Common myeloid progenitor, CD34-positive (primary cell): ENCODE measurements around the gene CHST1.

ENCODE experiments used
- CTCF ChIA-PET: fragments of 350-600 bp; sonication (Branson Sonifier 250); formaldehyde crosslinking; loops from one replicate; lab custom pipeline; 2021; ENCODE audit warnings: antibody characterized with exemption; lab: Charles Lee
- POLR2A ChIA-PET: fragments of 350-600 bp; sonication (Branson Sonifier 250); formaldehyde crosslinking; loops from one replicate; lab custom pipeline; 2021; ENCODE audit warnings: antibody characterized with exemption; lab: Charles Lee
- DNase-seq, 3 donors: peaks; one replicate each; pipeline versions ENCODE4 v3.0.0 to v3.0.0-alpha.2; 2013
- H3K27ac ChIP-seq, 2 experiments: 1 replicate in 1 of 2; 2 replicates in 1 of 2; pipeline ENCODE4 v1.7.0; 2013; ENCODE audit warnings: inconsistent platforms in 2 of 2, low read length in 2 of 2, mild to moderate bottlenecking in 2 of 2, low read depth in 1 of 2, moderate library complexity in 1 of 2; ENCODE audit not compliant: severe bottlenecking in 2 of 2, insufficient read depth in 1 of 2, poor library complexity in 1 of 2
- H3K27me3 ChIP-seq, 5 experiments: replicated peaks in 2 of 5; 1 replicate in 3 of 5; 2 replicates in 2 of 5; pipeline versions ENCODE4 v1.6.1 to v1.7.0; 2013; ENCODE audit warnings: low read length in 4 of 5, mild to moderate bottlenecking in 2 of 5, moderate library complexity in 2 of 5, inconsistent platforms in 1 of 5; ENCODE audit not compliant: insufficient read depth in 5 of 5, control insufficient read depth in 4 of 5
- H3K36me3 ChIP-seq, 4 experiments: 1 replicate in 2 of 4; 2 replicates in 2 of 4; pipeline versions ENCODE4 v1.6.1 to v1.7.0; 2013; ENCODE audit warnings: low read length in 3 of 4, control low read depth in 1 of 4, mild to moderate bottlenecking in 1 of 4; ENCODE audit not compliant: control insufficient read depth in 4 of 4, insufficient read depth in 4 of 4
- H3K4me1 ChIP-seq, 4 experiments: 1 replicate in 3 of 4; 2 replicates in 1 of 4; pipeline versions ENCODE4 v1.6.1 to v1.7.1; 2013; ENCODE audit warnings: low read length in 3 of 4, mild to moderate bottlenecking in 3 of 4, control low read depth in 1 of 4, inconsistent platforms in 1 of 4, moderate library complexity in 1 of 4; ENCODE audit not compliant: control insufficient read depth in 4 of 4, insufficient read depth in 4 of 4; ENCODE audit errors: control extremely low read depth in 1 of 4
- H3K4me3 ChIP-seq, 7 experiments: 1 replicate in 4 of 7; 2 replicates in 3 of 7; pipeline versions ENCODE4 v1.5.1 to v1.7.0; 2013; ENCODE audit warnings: mild to moderate bottlenecking in 7 of 7, low read length in 6 of 7, moderate library complexity in 6 of 7, inconsistent platforms in 2 of 7, low read depth in 2 of 7, control low read depth in 1 of 7; ENCODE audit not compliant: insufficient read depth in 4 of 7, control insufficient read depth in 1 of 7; ENCODE audit errors: extremely low read depth in 1 of 7
- H3K9me3 ChIP-seq, 5 experiments: 1 replicate in 4 of 5; 2 replicates in 1 of 5; pipeline versions ENCODE4 v1.6.1 to v1.7.1; 2013; ENCODE audit warnings: low read length in 4 of 5, mild to moderate bottlenecking in 2 of 5, inconsistent platforms in 1 of 5, low read depth in 1 of 5, moderate library complexity in 1 of 5; ENCODE audit not compliant: control insufficient read depth in 4 of 5, insufficient read depth in 2 of 5; ENCODE audit errors: control extremely low read depth in 1 of 5
- WGBS: methylation state at CpG from one replicate; pipeline ENCODE4 v1.1.5; 2013; ENCODE audit not compliant: insufficient coverage; 5-methylcytosine and 5-hydroxymethylcytosine counted together

Gene CHST1

GRCh38 chr11:45615182-45615792, 50.1 kb downstream of the CHST1 start:
- WGBS: 73% methylated on average over 4 of the region's 4 CpGs
- Histone ChIP-seq H3K4me1 (peaks cover 0 to 4% (median 0%) of the 10 kb centered on the region in 4 experiments), H3K4me3 (no peak overlapping the region), H3K27me3 (peaks cover 0 to 61% (median 11%) of the 10 kb centered on the region in 5 experiments), H3K9me3 (peaks cover 1 to 8% (median 6%) of the 10 kb centered on the region in 5 experiments), H3K27ac (no peak overlapping the region), H3K36me3 (no peaks in the 10 kb centered on the region)
- CTCF ChIA-PET: interaction anchor here (0.9 kb wide), 1 partner anchor 156 kb away, joined by 3 read pairs; no protein-coding TSS in a partner anchor
- DNase-seq: no peak
- POLR2A ChIA-PET: no interaction called here

GRCh38 chr11:45614196-45614828, 51.1 kb downstream of the CHST1 start:
- H3K9me3 ChIP-seq: peaks cover 0 to 4% (median 0%) of the 10 kb centered on the region in 5 experiments
- H3K27me3 ChIP-seq: peaks cover 0 to 63% (median 11%) of the 10 kb centered on the region in 5 experiments
- 76% methylated on average over 5 of the region's 6 CpGs for WGBS
- POLR2A ChIA-PET: no interaction called here
- H3K4me1 ChIP-seq: peaks cover 0 to 4% (median 0%) of the 10 kb centered on the region in 4 experiments
- CTCF ChIA-PET: no interaction called here
- H3K4me3 ChIP-seq: no peak overlapping the region
- H3K36me3 ChIP-seq: no peaks in the 10 kb centered on the region
- DNase-seq: no peak
- no peak overlapping the region for H3K27ac ChIP-seq

GRCh38 chr11:45610627-45611026, 54.8 kb downstream of the CHST1 start:
- no peak overlapping the region for H3K27ac ChIP-seq
- H3K36me3 ChIP-seq: no peaks in the 10 kb centered on the region
- WGBS: 13% methylated on average over 2 of the region's 3 CpGs
- ChIA-PET POLR2A (no interaction called here), CTCF (no interaction called here)
- peaks cover 0 to 10% (median 2%) of the 10 kb centered on the region in 4 experiments for H3K4me1 ChIP-seq
- peaks cover 0 to 53% (median 13%) of the 10 kb centered on the region in 5 experiments for H3K27me3 ChIP-seq
- peaks cover 0 to 4% (median 0%) of the 10 kb centered on the region in 5 experiments for H3K9me3 ChIP-seq
- H3K4me3 ChIP-seq: no peak overlapping the region
- DNase-seq: peak in 2 of 3 donors; percentile 10 to 18

GRCh38 chr11:45609902-45610301, 55.5 kb downstream of the CHST1 start:
- Histone ChIP-seq H3K27ac (no peak overlapping the region), H3K36me3 (no peaks in the 10 kb centered on the region), H3K27me3 (peaks cover 0 to 60% (median 13%) of the 10 kb centered on the region in 5 experiments), H3K4me3 (no peak overlapping the region), H3K4me1 (peaks cover 0 to 10% (median 2%) of the 10 kb centered on the region in 4 experiments), H3K9me3 (peaks cover 0 to 4% (median 0%) of the 10 kb centered on the region in 5 experiments)
- DNase-seq: no peak
- 43% methylated on average over 2 of the region's 2 CpGs for WGBS
- CTCF ChIA-PET: no interaction called here
- POLR2A ChIA-PET: no interaction called here

GRCh38 chr11:45609337-45609736, 56.1 kb downstream of the CHST1 start:
- CTCF ChIA-PET: no interaction called here
- Histone ChIP-seq H3K27me3 (peaks cover 0 to 62% (median 10%) of the 10 kb centered on the region in 5 experiments), H3K4me1 (peaks cover 0 to 10% (median 2%) of the 10 kb centered on the region in 4 experiments), H3K27ac (no peak overlapping the region), H3K4me3 (no peak overlapping the region), H3K36me3 (no peaks in the 10 kb centered on the region), H3K9me3 (peaks cover 0 to 4% (median 0%) of the 10 kb centered on the region in 5 experiments)
- no peak for DNase-seq
- WGBS: 96% methylated on average over 2 of the region's 3 CpGs
- POLR2A ChIA-PET: no interaction called here

GRCh38 chr11:45607995-45608394, 57.4 kb downstream of the CHST1 start:
- no peak for DNase-seq
- 97% methylated on average over 3 of the region's 5 CpGs for WGBS
- CTCF ChIA-PET: interaction anchor here (1.0 kb wide), 2 partner anchors 15 to 18 kb away, joined by 3 read pairs; no protein-coding TSS in a partner anchor

More at GRCh38 chr11:45607995-45608394, 57.4 kb downstream of the CHST1 start:
- H3K9me3 ChIP-seq: peaks cover 0 to 2% (median 0%) of the 10 kb centered on the region in 5 experiments
- H3K27me3 ChIP-seq: peaks cover 0 to 72% (median 14%) of the 10 kb centered on the region in 5 experiments
- POLR2A ChIA-PET: no interaction called here
- H3K4me1 ChIP-seq: peaks cover 0 to 10% (median 2%) of the 10 kb centered on the region in 4 experiments
- no peak overlapping the region for H3K27ac ChIP-seq
- no peaks in the 10 kb centered on the region for H3K36me3 ChIP-seq
- H3K4me3 ChIP-seq: no peak overlapping the region
